HG02885 (cell line): Measurements from ENCODE around the gene PHC2.
"Not testable (repeated sequence)": the region's sequence is repeated elsewhere in the genome, so short reads cannot be mapped to it uniquely, and the experiment has no call there.

Experiments
- ATAC-seq: cut with Tn5 transposase; IDR thresholded peaks from one replicate; pipeline ENCODE4 v1.9.1; 2021; ENCODE audit warnings: mild to moderate bottlenecking; ENCODE audit not compliant: unreplicated experiment, poor library complexity

PHC2 gene

GRCh38 chr1:33299461-33300155 is 131.3 kb downstream of the PHC2 start:
- no peak for ATAC-seq

DNA sequence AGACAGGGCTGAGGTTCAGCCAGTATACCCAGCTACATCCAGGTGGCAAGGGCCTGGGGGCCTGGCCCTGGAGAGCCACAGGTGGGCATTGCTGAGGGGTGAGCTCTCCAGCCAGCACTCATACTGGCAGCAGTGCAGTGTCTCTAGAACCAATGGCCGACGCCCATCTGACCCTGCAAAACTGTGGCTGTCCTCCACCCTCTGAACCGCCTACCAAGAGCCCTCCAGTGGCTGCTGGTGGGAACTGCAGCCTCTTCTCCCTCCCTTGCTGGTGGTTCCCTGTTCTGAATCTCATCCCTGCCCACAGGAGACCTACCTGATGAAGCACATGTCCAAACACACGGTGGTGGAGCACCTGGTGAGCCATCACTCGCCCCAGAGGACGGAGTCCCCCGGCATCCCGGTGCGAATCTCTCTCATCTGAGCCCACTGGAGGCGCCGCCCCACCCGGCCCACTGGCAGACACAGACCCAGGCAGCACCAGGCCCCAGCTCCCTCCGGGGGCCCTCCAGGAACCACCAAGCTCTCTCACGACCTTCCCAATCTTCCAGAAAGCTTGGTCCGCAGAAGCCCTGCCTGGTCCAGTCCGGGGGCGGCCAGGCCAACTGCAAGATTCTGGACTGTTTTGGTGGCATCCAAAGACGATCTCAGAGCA is 132.1 kb downstream of the PHC2 start:
- ATAC-seq = no peak

DNA sequence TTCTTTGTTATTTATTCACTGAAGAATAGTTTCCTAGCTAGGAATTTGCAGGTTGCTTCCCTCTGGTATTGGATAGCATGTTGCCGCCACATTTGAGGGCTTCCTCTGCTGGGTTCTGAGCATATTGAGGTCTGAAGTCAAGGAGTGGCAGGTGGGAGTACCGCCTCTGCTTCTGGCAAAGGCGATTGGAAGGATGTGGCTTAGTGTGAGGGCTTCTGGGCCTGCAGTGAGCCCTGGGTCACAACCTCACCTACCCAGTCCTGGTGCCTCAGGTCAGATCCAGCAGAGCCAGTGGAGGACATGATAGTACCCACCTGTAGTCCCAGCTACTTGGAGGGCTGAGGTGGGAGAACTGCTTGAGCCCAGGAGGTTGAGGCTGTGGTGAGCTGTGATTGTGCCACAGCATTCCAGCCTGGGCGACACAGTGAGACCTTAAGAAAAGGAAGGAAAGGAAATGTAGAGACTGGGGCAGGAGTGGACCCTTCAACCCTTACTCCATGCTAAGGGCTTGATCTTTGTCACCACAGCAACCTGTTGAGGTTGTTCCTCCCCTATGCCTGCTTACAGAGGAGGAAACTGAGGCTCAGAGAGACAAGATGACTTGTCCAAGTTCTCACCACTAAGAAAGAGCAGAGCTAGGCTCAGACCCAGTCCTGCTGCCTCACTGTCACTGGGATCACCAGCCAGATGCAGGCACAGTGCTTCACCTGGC is 132.8 kb downstream of the PHC2 start:
- ATAC-seq = no peak

DNA sequence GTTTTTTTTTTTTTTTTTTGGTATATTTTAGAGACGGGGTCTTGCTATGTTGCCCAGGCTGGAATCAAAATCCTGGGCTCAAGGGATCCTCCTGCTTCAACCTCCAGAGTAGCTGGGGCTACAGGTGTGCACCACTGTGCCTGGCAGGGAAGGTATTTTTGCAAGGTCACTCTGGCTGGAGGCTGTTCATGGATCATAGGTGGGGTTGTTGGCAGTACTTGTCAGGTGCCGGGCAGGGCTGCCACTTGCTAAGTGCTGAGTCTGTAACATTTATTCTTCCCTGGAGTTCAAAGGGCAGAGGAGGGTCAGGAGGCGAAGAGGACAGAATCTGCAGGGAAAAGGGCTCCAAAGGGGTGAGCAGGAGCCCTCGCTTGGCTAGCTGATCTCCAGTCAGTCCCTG is 134.1 kb downstream of the PHC2 start:
- no peak for ATAC-seq

DNA sequence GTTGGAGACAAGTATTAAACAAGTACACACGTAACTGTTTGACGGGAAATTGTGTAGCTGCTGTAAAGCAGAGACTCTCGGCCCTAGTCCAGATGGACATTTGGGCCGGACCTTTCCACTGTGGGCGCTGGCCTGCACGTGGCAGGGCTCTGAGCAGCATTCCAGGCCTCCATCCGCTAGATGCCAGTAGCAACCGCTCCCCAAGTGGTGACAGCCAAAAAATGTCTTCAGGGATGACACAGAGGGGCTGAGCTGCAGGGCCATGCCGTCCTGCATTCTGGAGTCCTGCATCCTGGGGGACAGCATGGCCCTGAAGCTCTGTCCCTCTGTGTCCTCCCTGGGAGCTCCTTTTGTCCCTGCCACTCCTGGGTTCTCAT is 134.8 kb downstream of the PHC2 start:
- no peak for ATAC-seq

GRCh38 chr1:33295450-33296081 is 135.3 kb downstream of the PHC2 start:
- peak; percentile 65 for ATAC-seq

GRCh38 chr1:33295023-33295422 is 135.9 kb downstream of the PHC2 start:
- no peak for ATAC-seq

DNA sequence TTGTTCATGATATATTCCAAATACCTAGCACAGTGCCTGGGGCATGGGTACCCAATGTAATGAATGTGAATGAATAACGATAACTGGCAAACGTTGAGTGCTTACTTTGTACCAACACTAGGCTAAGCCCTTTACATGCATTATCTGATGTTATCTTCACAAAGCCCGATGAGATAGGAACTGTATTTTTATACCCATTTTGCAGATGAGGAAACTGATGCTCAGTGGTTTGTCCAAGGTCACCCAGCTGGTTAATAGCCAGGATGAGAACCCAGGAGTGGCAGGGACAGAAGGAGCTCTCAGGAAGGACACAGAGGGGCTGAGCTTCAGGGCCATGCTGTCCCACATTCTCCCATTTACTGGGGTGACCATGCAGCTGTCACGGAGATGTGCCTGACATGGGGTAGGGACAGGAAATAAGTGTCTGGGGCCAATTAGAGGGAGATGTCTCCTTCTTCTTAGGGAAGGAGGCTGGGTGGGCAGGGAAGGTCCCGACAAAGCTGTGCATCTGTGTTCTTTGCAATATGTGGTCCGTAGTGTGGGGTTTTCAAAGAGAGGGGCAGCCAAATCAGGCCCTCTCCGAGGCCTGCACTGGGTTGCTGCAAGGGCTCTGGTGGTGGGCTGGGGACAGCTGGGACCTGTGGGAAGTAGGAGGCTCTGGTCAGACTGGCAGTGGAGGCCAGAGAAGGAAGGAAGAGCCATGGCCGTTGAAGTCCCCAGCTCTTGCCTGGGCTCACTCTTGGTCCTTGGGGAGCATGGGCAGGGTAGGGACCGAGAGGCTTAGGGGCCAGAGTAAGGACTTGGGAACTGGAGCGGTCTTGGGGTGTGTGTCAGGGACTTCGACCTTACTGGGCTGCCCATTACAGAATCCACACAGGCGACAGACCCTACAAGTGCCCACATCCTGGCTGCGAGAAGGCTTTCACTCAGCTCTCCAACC is 136.6 kb downstream of the PHC2 start:
- ATAC-seq = no peak

DNA sequence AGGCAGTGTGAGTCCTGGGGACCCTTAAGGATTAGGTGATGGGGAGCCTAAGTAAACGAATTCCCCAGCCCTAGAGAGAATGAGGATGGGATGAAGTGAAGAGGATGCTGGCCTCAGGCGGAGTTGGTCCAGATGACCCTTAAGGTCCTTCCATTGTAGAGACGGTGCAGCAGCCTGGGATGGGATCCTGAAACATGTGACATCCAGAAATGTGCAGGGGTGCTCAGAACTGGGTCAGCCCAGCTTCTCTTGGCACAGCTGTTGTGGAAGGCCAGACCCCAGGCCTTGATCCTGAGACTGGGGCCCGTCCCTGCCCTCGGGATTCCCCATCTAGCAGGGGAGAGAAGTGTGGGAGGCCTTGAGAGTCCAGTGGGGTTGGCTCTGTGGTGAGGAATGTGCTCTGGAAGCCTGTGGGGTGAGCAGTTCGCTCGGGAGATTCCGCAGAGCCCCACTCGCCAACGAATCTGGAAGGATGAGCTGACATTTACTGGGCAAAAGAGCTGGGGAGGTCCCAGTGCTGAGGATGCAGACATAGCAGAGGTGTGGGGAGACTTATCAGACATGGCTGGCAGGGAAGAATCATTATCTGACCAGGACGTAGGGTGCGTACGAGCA is 138.1 kb downstream of the PHC2 start:
- no peak for ATAC-seq

DNA sequence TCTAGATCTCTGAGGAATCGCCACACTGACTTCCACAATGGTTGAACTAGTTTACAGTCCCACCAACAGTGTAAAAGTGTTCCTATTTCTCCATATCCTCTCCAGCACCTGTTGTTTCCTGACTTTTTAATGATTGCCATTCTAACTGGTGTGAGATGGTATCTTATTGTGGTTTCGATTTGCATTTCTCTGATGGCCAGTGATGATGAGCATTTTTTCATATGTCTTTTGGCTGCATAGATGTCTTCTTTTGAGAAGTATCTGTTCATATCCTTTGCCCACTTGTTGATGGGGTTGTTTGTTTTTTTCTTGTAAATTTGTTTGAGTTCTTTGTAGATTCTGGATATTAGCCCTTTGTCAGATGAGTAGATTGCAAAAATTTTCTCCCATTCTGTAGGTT is 140.3 kb downstream of the PHC2 start:
- not testable (repeated sequence) for ATAC-seq

DNA sequence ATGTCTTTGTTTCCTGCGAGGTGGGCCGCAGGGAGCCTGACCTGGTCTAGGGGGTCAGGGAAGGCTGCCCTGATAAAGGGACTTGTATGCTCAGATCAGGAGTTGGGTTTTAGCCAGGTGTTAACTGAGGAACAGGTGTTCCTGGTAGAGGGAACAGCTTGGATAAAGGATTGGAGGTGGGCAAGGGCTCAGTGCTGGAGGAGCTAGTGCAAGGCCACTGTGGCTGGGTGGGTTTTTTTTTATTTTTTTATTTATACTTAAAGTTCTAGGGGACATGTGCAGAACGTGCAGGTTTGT is 141.1 kb downstream of the PHC2 start:
- no peak for ATAC-seq

GRCh38 chr1:33288976-33289857 is 141.7 kb downstream of the PHC2 start:
- ATAC-seq = no peak

DNA sequence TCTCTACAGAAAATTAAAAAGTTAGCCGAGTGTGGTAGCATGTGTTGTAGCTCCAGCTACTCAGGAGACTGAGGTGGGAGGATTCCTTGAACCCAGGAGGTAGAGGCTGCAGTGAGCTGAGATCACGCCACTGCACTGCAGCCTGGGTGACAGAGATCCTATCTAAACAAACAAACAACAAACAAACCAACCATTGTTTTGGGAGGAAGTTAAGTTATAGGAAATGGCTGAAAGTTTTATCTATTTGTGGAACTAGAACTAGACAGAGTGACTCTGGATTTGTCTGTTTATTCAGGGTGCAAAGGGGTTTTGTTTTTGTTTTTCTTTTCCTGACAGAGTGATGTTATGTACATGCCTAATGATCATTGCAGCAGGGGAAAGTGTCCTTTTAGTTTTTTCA is 143.6 kb downstream of the PHC2 start:
- no peak for ATAC-seq

DNA sequence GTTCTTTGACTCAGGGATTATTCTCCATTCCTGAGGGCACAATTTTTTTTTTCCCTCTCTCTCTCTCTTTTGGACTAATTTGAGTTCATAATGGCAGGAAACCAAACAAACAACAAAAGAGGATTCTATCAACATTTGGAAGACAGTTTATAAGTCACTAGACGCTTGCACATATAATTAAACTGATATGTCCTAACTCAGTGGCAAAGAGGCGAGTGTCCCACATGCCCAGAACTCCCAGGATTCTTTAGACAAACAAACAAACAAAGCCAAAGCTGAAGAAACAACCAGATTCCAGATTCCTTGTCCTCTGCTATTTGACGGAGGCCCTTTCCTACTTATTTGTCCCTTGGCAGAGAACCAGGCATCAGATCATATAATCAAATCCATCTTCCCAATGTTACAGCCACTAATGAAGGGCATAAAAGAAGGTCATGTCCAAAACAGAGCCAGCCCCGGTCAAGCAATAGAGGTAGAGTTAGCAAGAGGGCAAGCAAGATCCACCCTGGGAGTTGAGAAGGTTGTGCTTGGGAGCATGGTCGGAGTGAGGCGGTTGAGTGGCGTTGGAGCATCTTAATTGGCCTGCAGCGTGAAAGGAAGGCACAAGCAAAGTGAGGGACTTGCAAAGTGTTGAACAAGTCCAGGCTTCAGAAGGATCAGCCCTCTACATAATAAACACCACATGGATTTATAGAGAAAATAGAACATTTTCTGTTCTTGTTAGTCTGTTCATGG is 144.3 kb downstream of the PHC2 start:
- ATAC-seq = no peak

DNA sequence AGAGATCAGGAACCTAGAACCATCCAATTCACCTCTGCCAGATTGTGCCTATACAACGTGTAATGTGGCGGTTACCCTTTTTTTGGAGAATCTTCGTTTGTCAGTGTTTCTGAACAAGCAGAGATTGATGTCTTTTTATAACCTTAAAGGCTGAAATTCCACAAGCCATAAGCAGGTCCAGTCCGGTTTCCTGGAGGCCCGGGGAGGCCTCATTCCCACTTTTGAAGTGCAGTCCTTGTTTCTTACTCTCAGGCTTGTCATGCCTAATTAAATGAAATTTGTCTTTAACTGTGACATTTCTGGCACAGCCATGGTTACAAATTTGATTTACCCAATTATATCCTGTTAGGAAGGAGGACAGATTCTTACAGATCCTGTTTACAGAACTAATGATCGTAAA is 146.8 kb downstream of the PHC2 start:
- ATAC-seq = no peak

GRCh38 chr1:33282791-33283190 is 148.1 kb downstream of the PHC2 start:
- no peak for ATAC-seq

DNA sequence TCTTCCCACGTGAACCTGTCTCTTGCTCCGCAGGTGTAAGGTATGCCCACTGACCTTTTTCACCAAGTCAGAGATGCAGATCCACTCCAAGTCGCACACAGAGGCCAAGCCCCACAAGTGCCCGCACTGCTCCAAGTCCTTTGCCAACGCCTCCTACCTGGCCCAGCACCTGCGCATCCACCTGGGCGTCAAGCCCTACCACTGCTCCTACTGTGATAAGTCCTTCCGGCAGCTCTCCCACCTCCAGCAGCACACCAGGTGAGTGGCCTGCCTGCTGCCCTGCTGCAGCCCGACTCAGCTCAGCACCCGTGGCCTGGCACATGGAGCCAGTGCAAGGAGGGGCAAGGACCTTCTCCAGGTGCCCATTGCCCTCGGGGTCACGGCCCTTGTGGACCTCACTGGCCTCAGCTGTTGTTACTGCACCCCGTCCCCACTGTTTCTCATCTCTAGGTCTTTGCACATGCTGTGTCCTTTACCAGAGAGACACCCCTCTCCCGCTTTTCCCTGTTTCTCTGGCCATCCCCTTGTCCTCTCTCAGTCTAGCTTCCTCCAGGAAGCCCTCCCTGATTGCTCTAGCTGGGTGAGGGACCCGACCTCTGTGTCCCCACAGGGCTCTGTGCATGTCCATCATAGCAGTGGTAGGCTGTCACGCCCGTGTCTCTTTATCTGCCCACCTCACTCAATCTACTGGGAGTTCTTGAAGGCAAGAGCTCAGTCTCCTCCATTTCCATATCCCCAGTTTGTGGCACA is 149.2 kb downstream of the PHC2 start:
- no peak for ATAC-seq
